Loucy (cell line): ENCODE measurements around the gene KRTAP21-3.

Source experiments
- H2AFZ ChIP-seq: fragments of 200-600 bp; sonication (generic); 2 replicates; pipeline ENCODE4 v1.6.0; 2016; ENCODE audit warnings: antibody characterized with exemption, mild to moderate bottlenecking, low read length, moderate library complexity
- H3F3A ChIP-seq: fragments of 200-600 bp; 2 replicates; pipeline ENCODE4 v1.6.0; 2016; ENCODE audit warnings: antibody characterized with exemption, low read depth, mild to moderate bottlenecking
- H3K27me3 ChIP-seq: fragments of 200-600 bp; sonication (generic); 2 replicates; pipeline ENCODE4 v1.6.1; 2014; ENCODE audit warnings: low read length, mild to moderate bottlenecking; ENCODE audit not compliant: insufficient read depth, poor library complexity, severe bottlenecking
- H3K36me3 ChIP-seq: fragments of 200-600 bp; sonication (generic); 2 replicates; pipeline ENCODE4 v1.6.1; 2016; ENCODE audit warnings: low read length; ENCODE audit not compliant: insufficient read depth
- H3K4me1 ChIP-seq: fragments of 200-600 bp; sonication (generic); 2 replicates; pipeline ENCODE4 v1.5.1; 2014; ENCODE audit warnings: low read length, mild to moderate bottlenecking; ENCODE audit not compliant: insufficient read depth, poor library complexity, severe bottlenecking
- H3K4me2 ChIP-seq: fragments of 200-600 bp; sonication (generic); 2 replicates; pipeline ENCODE4 v1.6.0; 2014; ENCODE audit warnings: antibody characterized with exemption, low read length, low read depth, mild to moderate bottlenecking; ENCODE audit not compliant: poor library complexity, severe bottlenecking
- H3K4me3 ChIP-seq: fragments of 200-600 bp; sonication (generic); 2 replicates; pipeline ENCODE4 v1.5.1; 2014; ENCODE audit warnings: low read length, mild to moderate bottlenecking, mixed read lengths; ENCODE audit not compliant: poor library complexity, severe bottlenecking
- H3K79me2 ChIP-seq: fragments of 200-600 bp; sonication (generic); 2 replicates; pipeline ENCODE4 v1.6.1; 2014; ENCODE audit warnings: low read length; ENCODE audit not compliant: insufficient read depth
- H3K9ac ChIP-seq: fragments of 200-600 bp; sonication (generic); 2 replicates; pipeline ENCODE4 v1.6.0; 2014; ENCODE audit warnings: mild to moderate bottlenecking, low read depth, low read length, moderate library complexity; ENCODE audit not compliant: poor library complexity, severe bottlenecking
- H3K9me2 ChIP-seq: fragments of 200-600 bp; sonication (generic); replicated peaks from 2 replicates; pipeline ENCODE4 v1.6.1; 2016; ENCODE audit warnings: low read depth, low read length, mixed read lengths
- H3K9me3 ChIP-seq: fragments of 200-600 bp; sonication (generic); 2 replicates; pipeline ENCODE4 v1.6.1; 2014; ENCODE audit warnings: mild to moderate bottlenecking, antibody characterized with exemption, low read length, low read depth; ENCODE audit not compliant: insufficient read depth
- H4K20me1 ChIP-seq: fragments of 200-600 bp; sonication (generic); 2 replicates; pipeline ENCODE4 v1.6.0; 2014; ENCODE audit warnings: antibody characterized with exemption, low read length, mild to moderate bottlenecking; ENCODE audit not compliant: insufficient read depth, poor library complexity, severe bottlenecking
- CTCF ChIP-seq: fragments of 200-600 bp; sonication (generic); conservative IDR thresholded peaks from 2 replicates; pipeline ENCODE4 v1.5.1; 2014; ENCODE audit warnings: mild to moderate bottlenecking, antibody characterized with exemption, low read length
- EZH2phosphoT487 ChIP-seq: fragments of 200-600 bp; IDR thresholded peaks from 2 replicates; pipeline ENCODE4 v1.6.1; 2018; ENCODE audit warnings: antibody characterized with exemption, mild to moderate bottlenecking, moderate library complexity, borderline replicate concordance

The KRTAP21-3 gene

GRCh38 chr21:30714946-30715345 lies 3.6 kb downstream of the KRTAP21-3 start:
- no peaks in the 10 kb centered on the region for H3K9me2 ChIP-seq
- H3K9ac ChIP-seq = no peak overlapping the region
- H3F3A ChIP-seq = no peaks in the 10 kb centered on the region
- TF ChIP-seq EZH2phosphoT487 = no peak
- TF ChIP-seq CTCF = no peak
- no peaks in the 10 kb centered on the region for H4K20me1 ChIP-seq
- H3K27me3 ChIP-seq = no peaks in the 10 kb centered on the region
- no peak overlapping the region for H3K4me2 ChIP-seq
- H2AFZ ChIP-seq = no peak overlapping the region
- no peak overlapping the region for H3K4me3 ChIP-seq
- no peaks in the 10 kb centered on the region for H3K79me2 ChIP-seq
- no peaks in the 10 kb centered on the region for H3K4me1 ChIP-seq
- no peaks in the 10 kb centered on the region for H3K36me3 ChIP-seq
- H3K9me3 ChIP-seq = no peaks in the 10 kb centered on the region

GRCh38 chr21:30714456-30714855 lies 4.1 kb downstream of the KRTAP21-3 start:
- Histone ChIP-seq H4K20me1 (no peaks in the 10 kb centered on the region), H3K36me3 (no peaks in the 10 kb centered on the region), H3K27me3 (no peaks in the 10 kb centered on the region), H2AFZ (no peak overlapping the region), H3F3A (no peaks in the 10 kb centered on the region), H3K9me3 (no peaks in the 10 kb centered on the region), H3K9ac (no peak overlapping the region), H3K79me2 (no peaks in the 10 kb centered on the region), H3K4me1 (no peaks in the 10 kb centered on the region), H3K4me2 (no peak overlapping the region), H3K9me2 (no peaks in the 10 kb centered on the region), H3K4me3 (no peak overlapping the region)
- no peak for TF ChIP-seq EZH2phosphoT487
- TF ChIP-seq CTCF = no peak

GRCh38 chr21:30713766-30714165 lies 4.8 kb downstream of the KRTAP21-3 start:
- no peaks in the 10 kb centered on the region for H3K9me3 ChIP-seq
- no peaks in the 10 kb centered on the region for H3K27me3 ChIP-seq
- H3F3A ChIP-seq = no peaks in the 10 kb centered on the region
- H3K4me3 ChIP-seq = no peak overlapping the region
- no peak overlapping the region for H3K4me2 ChIP-seq
- H3K9me2 ChIP-seq = no peaks in the 10 kb centered on the region
- no peak overlapping the region for H3K9ac ChIP-seq
- TF ChIP-seq CTCF = no peak
- no peak for TF ChIP-seq EZH2phosphoT487
- H3K36me3 ChIP-seq = no peaks in the 10 kb centered on the region
- H2AFZ ChIP-seq = no peak overlapping the region
- no peaks in the 10 kb centered on the region for H4K20me1 ChIP-seq
- H3K79me2 ChIP-seq = no peaks in the 10 kb centered on the region
- H3K4me1 ChIP-seq = no peaks in the 10 kb centered on the region
